Endodermal cell (in vitro differentiated cells): Measurements from ENCODE around the gene AQP12A. TPM values are rescaled to one million over a fixed set of nuclear protein-coding genes. Genes with fewer than 3 reads are reported as not detected.

Source experiments
- DNase-seq: peaks from one replicate; pipeline ENCODE4 v3.0.0-alpha.2; 2017
- H3K27ac ChIP-seq: 2 replicates; pipeline ENCODE4 v1.5.1; 2013; ENCODE audit warnings: mild to moderate bottlenecking, low read depth, low read length, moderate library complexity
- H3K27me3 ChIP-seq: 2 replicates; pipeline ENCODE4 v1.6.1; 2013; ENCODE audit warnings: mild to moderate bottlenecking, low read length, moderate library complexity; ENCODE audit not compliant: insufficient read depth, control insufficient read depth, poor library complexity, severe bottlenecking
- H3K36me3 ChIP-seq: 2 replicates; pipeline ENCODE4 v1.7.0; 2013; ENCODE audit warnings: mild to moderate bottlenecking, low read length, moderate library complexity; ENCODE audit not compliant: control insufficient read depth, insufficient read depth
- H3K4me1 ChIP-seq: one replicate; pipeline ENCODE4 v1.7.0; 2013; ENCODE audit warnings: low read length; ENCODE audit not compliant: control insufficient read depth, insufficient read depth
- H3K4me3 ChIP-seq: 2 replicates; pipeline ENCODE4 v1.5.1; 2013; ENCODE audit warnings: mild to moderate bottlenecking, low read length, moderate library complexity
- H3K9ac ChIP-seq: 2 replicates; pipeline ENCODE4 v1.6.1; 2013; ENCODE audit warnings: mild to moderate bottlenecking, low read length, moderate library complexity; ENCODE audit not compliant: poor library complexity, severe bottlenecking; ENCODE audit errors: extremely low read depth
- H3K9me3 ChIP-seq: 2 replicates; pipeline ENCODE4 v1.6.1; 2013; ENCODE audit warnings: mild to moderate bottlenecking, low read length, moderate library complexity; ENCODE audit not compliant: control insufficient read depth
- H3K27ac Mint-ChIP-seq: 2 replicates; pipeline ENCODE4 v1.8.0; 2020; ENCODE audit warnings: mixed read lengths
- H3K27me3 Mint-ChIP-seq: 2 replicates; pipeline ENCODE4 v1.8.0; 2021; ENCODE audit warnings: mild to moderate bottlenecking, mixed read lengths; ENCODE audit not compliant: insufficient read depth
- H3K36me3 Mint-ChIP-seq: 2 replicates; pipeline ENCODE4 v1.8.0; 2020; ENCODE audit warnings: low read depth, mixed read lengths
- H3K4me1 Mint-ChIP-seq: 2 replicates; pipeline ENCODE4 v1.8.0; 2020; ENCODE audit warnings: mixed read lengths
- H3K4me3 Mint-ChIP-seq: 2 replicates; pipeline ENCODE4 v1.8.0; 2020; ENCODE audit warnings: mild to moderate bottlenecking, moderate library complexity, mixed read lengths
- H3K9me3 Mint-ChIP-seq: 2 replicates; pipeline ENCODE4 v1.8.0; 2020; ENCODE audit warnings: mild to moderate bottlenecking, mixed read lengths
- WGBS, 2 experiments: methylation state at CpG; one replicate each; pipeline versions ENCODE4 v1.1.5 to v1.1.7; 2013; ENCODE audit warnings: missing lambda C conversion rate in 2 of 2, mixed read lengths in 1 of 2; ENCODE audit not compliant: insufficient coverage in 1 of 2, insufficient read length in 1 of 2; 5-methylcytosine and 5-hydroxymethylcytosine counted together
- total RNA-seq, 2 donors: library from RNA; stranded (reverse); fragmentation: NEBNext Ultra II Directional in 1 of 2; extraction: Animal tissue kit (Norgen Biotek cat#: 25700) in 1 of 2; gene quantifications; 2 replicates in 1 of 2; 3 replicates in 1 of 2; pipeline ENCODE4 v1.2.1, GENCODE V29; 2021
- TF ChIP-seq, protein P1 (sequence below): fragments of 200-600 bp; sonication (generic); conservative IDR thresholded peaks from 2 replicates; pipeline ENCODE4 v1.5.0; 2021; ENCODE audit warnings: antibody characterized with exemption, mild to moderate bottlenecking

Gene AQP12A
- total RNA-seq, 2 donors from 2014 or later: not detected

DNA sequence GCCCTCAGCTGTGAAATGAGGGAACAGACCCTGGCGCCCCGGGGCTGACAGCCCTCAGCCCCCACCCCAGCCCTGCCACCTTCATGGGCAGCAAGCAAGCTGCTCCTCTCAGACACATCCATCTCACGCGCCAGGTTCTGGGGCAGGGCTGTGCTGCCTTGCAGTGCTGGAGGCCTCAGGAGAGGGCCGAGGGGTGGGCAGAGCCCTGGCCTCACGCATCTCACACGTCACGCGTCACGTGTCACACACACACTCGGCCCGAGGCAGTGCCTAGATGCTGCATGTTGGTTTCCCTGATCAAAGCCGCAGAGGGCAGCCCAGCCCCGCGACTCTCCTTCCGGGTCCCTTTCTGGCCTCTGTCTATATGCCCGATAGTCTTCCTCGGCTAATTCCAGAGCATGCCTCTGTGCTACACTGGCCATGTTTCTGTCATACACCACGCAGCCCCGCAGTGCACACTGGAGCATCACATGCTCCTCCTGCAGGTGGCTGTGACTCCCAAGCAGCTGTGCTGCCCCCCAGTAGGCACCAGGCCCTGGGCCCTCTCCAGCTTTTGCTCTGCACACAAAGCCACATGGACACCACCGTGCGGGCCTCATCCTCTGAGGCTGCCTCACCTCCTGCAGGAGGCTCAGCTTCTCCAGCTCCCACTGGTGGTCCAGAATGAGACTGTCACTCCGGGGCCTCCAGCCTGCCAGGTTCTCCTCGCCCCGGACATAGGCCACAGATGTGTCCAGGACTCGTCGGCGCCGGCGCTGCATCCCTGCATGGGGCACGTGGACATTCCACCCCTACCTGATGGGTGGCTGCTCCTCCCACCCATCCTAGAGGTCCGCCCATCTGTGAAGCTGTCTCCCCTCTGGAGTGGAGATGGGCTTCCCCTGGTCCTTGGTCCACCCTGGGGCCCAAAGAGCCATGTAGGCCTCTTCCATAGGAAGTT, 31.4 kb downstream of the AQP12A start:
- Histone ChIP-seq H3K4me3 (no peak overlapping the region), H3K9me3 (no peaks in the 10 kb centered on the region), H3K4me1 (no peaks in the 10 kb centered on the region), H3K9ac (no peak overlapping the region), H3K27ac (no peak overlapping the region), H3K27me3 (no peaks in the 10 kb centered on the region), H3K36me3 (peaks cover 6% of the 10 kb centered on the region)
- DNase-seq: no peak
- Mint-ChIP-seq H3K36me3 (no peaks in the 10 kb centered on the region), H3K9me3 (no peaks in the 10 kb centered on the region), H3K27ac (peak overlapping the region; percentile 17), H3K27me3 (no peaks in the 10 kb centered on the region), H3K4me1 (no peaks in the 10 kb centered on the region), H3K4me3 (no peak overlapping the region)
- 94 to 97% methylated on average over 28 to 32 of the region's 32 CpGs for WGBS, 2 experiments
- TF ChIP-seq, protein P1, sequence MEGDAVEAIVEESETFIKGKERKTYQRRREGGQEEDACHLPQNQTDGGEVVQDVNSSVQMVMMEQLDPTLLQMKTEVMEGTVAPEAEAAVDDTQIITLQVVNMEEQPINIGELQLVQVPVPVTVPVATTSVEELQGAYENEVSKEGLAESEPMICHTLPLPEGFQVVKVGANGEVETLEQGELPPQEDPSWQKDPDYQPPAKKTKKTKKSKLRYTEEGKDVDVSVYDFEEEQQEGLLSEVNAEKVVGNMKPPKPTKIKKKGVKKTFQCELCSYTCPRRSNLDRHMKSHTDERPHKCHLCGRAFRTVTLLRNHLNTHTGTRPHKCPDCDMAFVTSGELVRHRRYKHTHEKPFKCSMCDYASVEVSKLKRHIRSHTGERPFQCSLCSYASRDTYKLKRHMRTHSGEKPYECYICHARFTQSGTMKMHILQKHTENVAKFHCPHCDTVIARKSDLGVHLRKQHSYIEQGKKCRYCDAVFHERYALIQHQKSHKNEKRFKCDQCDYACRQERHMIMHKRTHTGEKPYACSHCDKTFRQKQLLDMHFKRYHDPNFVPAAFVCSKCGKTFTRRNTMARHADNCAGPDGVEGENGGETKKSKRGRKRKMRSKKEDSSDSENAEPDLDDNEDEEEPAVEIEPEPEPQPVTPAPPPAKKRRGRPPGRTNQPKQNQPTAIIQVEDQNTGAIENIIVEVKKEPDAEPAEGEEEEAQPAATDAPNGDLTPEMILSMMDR: peak; percentile 32

DNA sequence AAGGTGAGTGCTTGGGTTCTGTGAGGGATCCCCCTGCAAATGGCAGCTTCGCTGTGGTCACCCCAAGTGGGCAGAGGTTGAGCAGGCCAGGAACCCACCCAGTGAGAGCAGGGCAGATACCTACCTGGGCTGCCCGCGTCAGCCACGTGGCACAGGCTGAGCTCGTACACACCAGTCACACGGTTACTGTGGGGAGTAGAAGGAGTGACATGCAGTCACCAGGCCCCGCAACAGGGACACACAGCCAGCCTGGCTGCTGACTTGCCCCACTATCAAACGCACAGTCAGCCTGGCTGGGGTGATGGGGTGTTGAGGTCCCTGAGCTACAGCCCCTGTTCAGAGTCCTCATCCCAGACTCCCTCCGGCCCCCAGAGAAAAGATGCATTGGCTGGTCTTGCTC, 32.2 kb downstream of the AQP12A start:
- no peaks in the 10 kb centered on the region for H3K4me1 ChIP-seq
- WGBS, 2 experiments: 92 to 95% methylated on average over 8 to 9 of the region's 9 CpGs
- H3K27ac Mint-ChIP-seq: peak overlapping the region; percentile 44

DNA sequence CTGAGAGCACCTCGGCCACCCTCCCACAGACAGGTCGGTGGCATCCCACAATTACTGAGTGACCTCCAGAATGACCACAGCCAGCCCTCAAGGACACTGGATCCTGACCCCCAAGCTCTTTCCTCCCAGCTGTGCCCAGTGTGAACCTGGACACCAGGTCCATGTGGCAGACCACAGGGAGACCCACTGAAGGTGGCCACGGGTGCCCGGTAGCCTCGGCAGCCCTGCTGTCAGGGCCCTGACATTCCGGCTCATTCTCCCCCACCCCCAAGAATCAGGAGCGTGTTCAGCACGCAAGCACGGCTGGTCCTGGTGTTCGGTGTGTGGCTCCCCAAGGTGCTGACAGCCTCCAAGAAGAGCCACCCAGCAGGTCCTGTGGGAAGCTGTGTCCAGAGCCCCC, 32.8 kb downstream of the AQP12A start:
- peak overlapping the region; percentile 44 for H3K27ac Mint-ChIP-seq
- H3K36me3 Mint-ChIP-seq: no peaks in the 10 kb centered on the region
- TF ChIP-seq, protein P1: no peak
- H3K9me3 ChIP-seq: no peaks in the 10 kb centered on the region
- no peaks in the 10 kb centered on the region for H3K27me3 ChIP-seq
- H3K9ac ChIP-seq: no peak overlapping the region
- H3K36me3 ChIP-seq: peaks cover 6% of the 10 kb centered on the region
- H3K4me3 ChIP-seq: no peak overlapping the region
- no peaks in the 10 kb centered on the region for H3K9me3 Mint-ChIP-seq
- H3K27me3 Mint-ChIP-seq: no peaks in the 10 kb centered on the region
- H3K4me1 ChIP-seq: no peaks in the 10 kb centered on the region
- WGBS, 2 experiments: 89 to 94% methylated on average over 6 to 10 of the region's 10 CpGs
- DNase-seq: no peak
- no peaks in the 10 kb centered on the region for H3K4me1 Mint-ChIP-seq
- H3K4me3 Mint-ChIP-seq: no peak overlapping the region
- H3K27ac ChIP-seq: no peak overlapping the region

More for the DNA sequence above, 32.2 kb downstream of the AQP12A start:
- Histone ChIP-seq H3K27me3 (no peaks in the 10 kb centered on the region), H3K36me3 (peaks cover 6% of the 10 kb centered on the region), H3K9me3 (no peaks in the 10 kb centered on the region), H3K27ac (no peak overlapping the region), H3K4me3 (no peak overlapping the region), H3K9ac (no peak overlapping the region)
- no peaks in the 10 kb centered on the region for H3K27me3 Mint-ChIP-seq
- no peaks in the 10 kb centered on the region for H3K36me3 Mint-ChIP-seq
- TF ChIP-seq, protein P1: no peak
- no peaks in the 10 kb centered on the region for H3K9me3 Mint-ChIP-seq
- DNase-seq: no peak
- H3K4me3 Mint-ChIP-seq: no peak overlapping the region
- H3K4me1 Mint-ChIP-seq: no peaks in the 10 kb centered on the region
